ENCODE data around the gene UBL4B.

- TF ChIP-seq, protein P1, sequence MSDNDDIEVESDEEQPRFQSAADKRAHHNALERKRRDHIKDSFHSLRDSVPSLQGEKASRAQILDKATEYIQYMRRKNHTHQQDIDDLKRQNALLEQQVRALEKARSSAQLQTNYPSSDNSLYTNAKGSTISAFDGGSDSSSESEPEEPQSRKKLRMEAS (IDR thresholded peaks at IDR 0.05), result no peak
- TF ChIP-seq TAF1 (IDR thresholded peaks at IDR 0.05; ENCODE audit: low read depth) (no peak), NFIC (IDR thresholded peaks at IDR 0.05) (no peak), YY1 (IDR thresholded peaks at IDR 0.05; ENCODE audit: low read depth) (no peak), RAD21 (IDR thresholded peaks at IDR 0.05; ENCODE audit: low read depth) (no peak), CREB1 (IDR thresholded peaks at IDR 0.05; ENCODE audit: low read depth) (no peak), TCF12 (IDR thresholded peaks at IDR 0.05; ENCODE audit: low read depth) (no peak), TEAD4 (IDR thresholded peaks at IDR 0.05) (no peak), EP300 (IDR thresholded peaks at IDR 0.05; ENCODE audit: borderline replicate concordance) (no peak), CEBPB (IDR thresholded peaks at IDR 0.05) (no peak)
- TF ChIP-seq, protein P2, sequence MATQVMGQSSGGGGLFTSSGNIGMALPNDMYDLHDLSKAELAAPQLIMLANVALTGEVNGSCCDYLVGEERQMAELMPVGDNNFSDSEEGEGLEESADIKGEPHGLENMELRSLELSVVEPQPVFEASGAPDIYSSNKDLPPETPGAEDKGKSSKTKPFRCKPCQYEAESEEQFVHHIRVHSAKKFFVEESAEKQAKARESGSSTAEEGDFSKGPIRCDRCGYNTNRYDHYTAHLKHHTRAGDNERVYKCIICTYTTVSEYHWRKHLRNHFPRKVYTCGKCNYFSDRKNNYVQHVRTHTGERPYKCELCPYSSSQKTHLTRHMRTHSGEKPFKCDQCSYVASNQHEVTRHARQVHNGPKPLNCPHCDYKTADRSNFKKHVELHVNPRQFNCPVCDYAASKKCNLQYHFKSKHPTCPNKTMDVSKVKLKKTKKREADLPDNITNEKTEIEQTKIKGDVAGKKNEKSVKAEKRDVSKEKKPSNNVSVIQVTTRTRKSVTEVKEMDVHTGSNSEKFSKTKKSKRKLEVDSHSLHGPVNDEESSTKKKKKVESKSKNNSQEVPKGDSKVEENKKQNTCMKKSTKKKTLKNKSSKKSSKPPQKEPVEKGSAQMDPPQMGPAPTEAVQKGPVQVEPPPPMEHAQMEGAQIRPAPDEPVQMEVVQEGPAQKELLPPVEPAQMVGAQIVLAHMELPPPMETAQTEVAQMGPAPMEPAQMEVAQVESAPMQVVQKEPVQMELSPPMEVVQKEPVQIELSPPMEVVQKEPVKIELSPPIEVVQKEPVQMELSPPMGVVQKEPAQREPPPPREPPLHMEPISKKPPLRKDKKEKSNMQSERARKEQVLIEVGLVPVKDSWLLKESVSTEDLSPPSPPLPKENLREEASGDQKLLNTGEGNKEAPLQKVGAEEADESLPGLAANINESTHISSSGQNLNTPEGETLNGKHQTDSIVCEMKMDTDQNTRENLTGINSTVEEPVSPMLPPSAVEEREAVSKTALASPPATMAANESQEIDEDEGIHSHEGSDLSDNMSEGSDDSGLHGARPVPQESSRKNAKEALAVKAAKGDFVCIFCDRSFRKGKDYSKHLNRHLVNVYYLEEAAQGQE (IDR thresholded peaks at IDR 0.05; ENCODE audit: low read depth), result no peak
These were observed 23.4 kb downstream of the UBL4B start for GRCh38 chr1:110135666-110136065.
